IMR-90 (cell line): Measurements from ENCODE around the gene CA7. TPM values are rescaled to one million over a fixed set of nuclear protein-coding genes. Genes with fewer than 3 reads are reported as not detected.

ENCODE experiments used
- CTCF ChIP-seq: conservative IDR thresholded peaks from 2 replicates; pipeline ENCODE4 v1.5.1; 2012; ENCODE audit warnings: mild to moderate bottlenecking, low read depth, low read length, improper control_type of control experiment
- MAFK ChIP-seq: IDR thresholded peaks from 2 replicates; pipeline ENCODE4 v1.6.1; 2012; ENCODE audit warnings: low read depth, low read length, improper control_type of control experiment
- MAZ ChIP-seq: IDR thresholded peaks from 2 replicates; pipeline ENCODE4 v1.6.1; 2012; ENCODE audit warnings: low read depth, mild to moderate bottlenecking, low read length, improper control_type of control experiment, moderate library complexity, borderline replicate concordance
- polyA plus RNA-seq, 3 experiments: library from polyadenylated mRNA; depleted of rRNA; stranded (reverse); fragments of >200 nt; gene quantifications; 2 replicates each; pipeline ENCODE4 v1.2.3, GENCODE V29; 2012; ENCODE audit warnings: low replicate concordance in 1 of 3
- total RNA-seq: library from RNA; depleted of rRNA; stranded (reverse); fragments of >200 nt; gene quantifications from 2 replicates; pipeline ENCODE4 v1.2.3, GENCODE V29; 2012

The CA7 gene
- total and polyA plus RNA-seq, 2 of the 4 experiments (the other 2 are of a cell fraction), result not detected

- TF ChIP-seq MAZ (no peak), MAFK (no peak), CTCF (no peak)
Measured at GRCh38 chr16:66901626-66902025, 57.4 kb downstream of the CA7 start (continued).
